Measurements from ENCODE around the gene ZFAND3.
"Not testable (repeated sequence)": the region's sequence is repeated elsewhere in the genome, so short reads cannot be mapped to it uniquely, and the experiment has no call there.

Gene ZFAND3

GRCh38 chr6:37940074-37940847, 120.7 kb downstream of the ZFAND3 start:
- no peak for DNase-seq

DNA sequence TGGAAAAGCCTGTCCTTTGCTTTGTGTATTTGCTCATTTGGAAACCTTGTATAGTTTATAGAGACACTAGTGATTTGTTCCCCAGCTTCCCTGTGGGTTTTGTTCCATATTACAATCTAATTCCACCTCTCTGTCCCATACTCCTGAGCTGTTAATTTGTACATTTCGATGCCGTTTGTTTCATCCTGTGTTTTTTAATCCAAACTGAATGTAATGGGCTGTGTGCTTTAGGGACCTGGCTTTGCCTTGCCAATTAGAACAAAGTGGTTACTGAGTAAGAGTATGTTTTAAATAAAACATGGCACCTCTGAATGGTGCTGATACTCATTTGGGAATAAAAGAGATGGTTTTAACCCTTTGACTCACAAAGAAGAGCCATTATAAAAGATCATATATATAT, 122.3 kb downstream of the ZFAND3 start:
- DNase-seq = no peak

DNA sequence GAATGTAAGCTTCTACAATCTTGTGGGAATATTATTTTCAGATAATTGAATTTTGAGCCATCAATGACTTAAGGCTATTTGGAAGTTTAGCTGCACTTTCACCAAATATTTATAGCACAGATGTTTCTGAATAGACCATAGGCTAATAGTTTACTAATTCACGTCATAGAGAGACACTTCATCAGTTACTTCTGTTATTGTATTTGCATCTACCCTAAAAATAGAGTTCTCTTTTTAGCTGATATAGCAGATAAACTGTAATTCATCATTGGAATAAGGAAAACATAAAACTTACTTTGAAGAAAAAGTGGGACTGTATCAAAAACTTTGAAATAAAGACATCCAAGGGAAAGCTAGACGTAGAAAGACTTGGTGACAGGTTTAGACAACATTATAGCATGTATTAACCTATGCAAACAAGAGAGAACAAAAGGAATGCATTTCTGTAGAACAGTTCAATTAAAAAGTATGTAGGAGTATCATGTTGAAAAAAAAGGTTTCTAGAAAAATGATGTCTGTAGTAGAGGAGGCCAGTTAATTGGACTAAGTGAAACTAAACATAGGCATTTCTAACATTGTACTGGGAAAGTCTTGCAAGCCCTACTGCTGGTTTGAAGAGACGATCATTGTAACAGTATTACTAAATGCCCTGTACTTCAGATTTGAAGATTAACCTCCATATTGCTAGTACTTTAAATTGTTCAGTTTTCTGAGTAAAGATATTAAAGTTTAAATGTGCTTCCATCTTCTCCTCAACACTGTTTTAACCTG, 123.3 kb downstream of the ZFAND3 start:
- DNase-seq = no peak

DNA sequence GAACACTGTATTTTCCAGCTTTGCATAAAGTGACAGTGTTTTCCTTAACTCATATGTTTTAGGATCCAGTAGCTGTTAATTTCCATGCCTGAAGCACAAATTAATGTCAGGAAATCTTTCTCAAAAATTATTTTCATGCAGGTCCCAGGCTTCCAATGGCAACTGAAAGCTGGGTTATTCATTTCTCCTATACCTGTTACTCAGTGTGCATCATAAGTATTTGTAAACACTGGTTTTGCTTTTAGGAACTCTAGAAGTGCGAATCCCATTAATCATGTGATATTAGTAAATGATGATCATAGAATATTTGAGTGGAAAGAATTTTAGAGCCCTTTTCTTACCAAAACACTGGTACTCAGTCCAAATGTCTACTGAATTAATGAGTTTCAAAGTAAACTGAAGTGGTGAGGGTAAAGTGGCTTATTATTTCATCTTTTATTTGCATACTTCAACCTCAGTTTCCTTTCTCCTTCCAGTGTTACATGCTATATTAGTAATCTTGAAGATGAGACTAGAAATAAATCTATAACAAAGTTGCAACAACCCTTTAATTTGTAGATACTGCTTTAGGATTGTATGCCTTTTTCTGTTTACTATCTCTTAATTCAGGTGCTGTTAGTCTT, 124.0 kb downstream of the ZFAND3 start:
- no peak for DNase-seq

DNA sequence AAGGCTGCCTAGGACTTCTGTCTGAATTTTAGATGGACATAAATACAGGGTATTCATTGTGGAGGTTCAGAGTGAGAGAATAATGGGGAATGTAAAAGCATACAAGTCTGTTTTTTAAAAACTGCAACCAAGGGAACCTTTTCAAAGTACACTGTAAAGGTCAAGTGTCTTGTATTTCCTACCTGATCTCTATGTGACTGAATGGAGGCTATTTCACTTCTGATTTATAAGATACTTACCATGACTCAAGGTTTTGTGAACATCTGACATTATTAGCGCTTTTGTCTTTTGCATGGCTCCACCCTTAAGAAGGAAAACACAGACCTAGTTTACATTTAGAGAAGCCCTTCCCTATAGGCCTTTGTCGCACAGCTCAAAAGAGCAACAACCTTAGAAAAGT, 126.5 kb downstream of the ZFAND3 start:
- DNase-seq = no peak

GRCh38 chr6:37947468-37947867, 127.9 kb downstream of the ZFAND3 start:
- DNase-seq = no peak

GRCh38 chr6:37948584-37948983, 129.1 kb downstream of the ZFAND3 start:
- not testable (repeated sequence) for DNase-seq

DNA sequence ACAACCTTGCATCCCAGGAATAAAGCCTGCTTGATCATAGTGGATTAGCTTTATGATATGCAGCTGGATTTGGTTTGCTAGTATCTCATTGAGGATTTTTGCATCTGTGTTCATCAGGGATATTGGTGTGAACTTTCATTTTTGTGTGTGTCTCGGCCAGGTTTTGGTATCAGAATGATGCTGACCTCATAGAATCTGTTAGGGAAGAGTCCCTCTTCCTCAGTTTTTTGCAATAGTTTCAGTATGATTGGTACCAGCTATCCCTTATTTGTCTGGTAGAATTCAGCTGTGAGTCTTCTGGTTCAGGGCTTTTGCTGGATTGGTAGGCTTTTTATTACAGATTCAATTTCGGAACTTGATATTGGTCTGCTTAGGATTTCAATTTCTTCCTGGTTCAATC, 132.5 kb downstream of the ZFAND3 start:
- DNase-seq = no peak

DNA sequence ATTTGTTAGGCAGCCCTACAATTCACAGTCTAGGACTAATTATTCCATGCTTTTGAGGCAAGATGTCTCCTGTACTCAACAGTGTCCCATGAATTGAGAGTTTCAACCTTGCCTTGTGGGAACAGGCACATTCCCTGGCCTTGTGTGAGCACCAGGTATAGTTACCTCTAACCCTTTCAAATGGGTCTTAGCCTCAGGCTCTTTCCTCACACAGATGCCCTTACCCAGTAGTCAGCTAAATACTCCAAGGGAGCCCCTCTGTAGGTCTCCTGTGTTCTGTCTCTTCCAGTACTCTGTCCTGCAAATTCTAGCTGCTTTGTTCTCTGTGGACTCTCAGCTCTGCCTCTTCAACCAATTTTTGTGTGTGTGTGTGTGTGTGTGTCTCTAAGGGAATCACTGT, 135.3 kb downstream of the ZFAND3 start:
- no peak for DNase-seq

DNA sequence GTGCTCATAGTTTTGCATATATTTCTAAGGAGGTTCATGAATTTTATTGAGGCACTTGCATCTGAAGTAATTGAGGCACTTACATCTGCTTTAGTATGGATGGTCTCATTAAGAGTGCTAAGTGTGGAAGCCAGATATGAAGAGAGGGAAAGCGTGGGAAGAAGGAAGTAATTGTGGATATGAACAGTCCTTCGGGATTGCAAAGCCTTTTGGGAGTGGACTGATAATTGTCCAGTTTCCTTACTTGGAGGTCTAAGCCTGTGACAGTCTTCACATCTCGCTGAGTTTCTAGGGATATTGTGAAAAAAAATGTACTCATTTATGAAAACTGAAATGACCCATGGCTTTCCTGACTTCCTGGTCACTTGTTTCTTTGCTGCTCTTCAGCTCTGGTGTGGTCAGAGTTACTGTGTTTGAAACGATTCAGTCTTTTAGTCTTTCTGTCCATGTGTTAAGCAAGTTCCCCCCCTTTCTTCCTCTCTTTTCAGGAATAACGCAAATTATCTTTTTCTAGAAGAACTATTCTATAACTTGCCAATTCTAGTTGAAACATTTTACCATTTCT, 137.3 kb downstream of the ZFAND3 start:
- DNase-seq = no peak

DNA sequence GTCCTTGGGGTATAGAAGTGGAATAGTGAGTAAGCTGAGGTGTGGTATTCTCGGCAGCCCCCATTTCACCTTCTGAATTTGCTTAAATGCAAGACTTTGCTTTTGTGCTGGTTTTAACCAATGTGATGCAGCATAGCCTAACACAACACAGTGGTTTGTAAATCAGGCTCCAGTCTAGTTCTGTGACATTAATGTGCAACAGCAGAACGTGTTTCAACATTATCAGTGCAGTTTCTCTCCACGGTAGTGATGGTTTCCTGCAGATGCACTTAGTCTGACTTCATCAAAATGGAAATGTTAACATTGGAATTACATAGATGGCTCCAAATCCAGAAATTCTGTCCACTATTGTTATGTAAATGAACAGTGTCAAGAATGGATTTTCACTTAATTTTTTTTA, 139.5 kb downstream of the ZFAND3 start:
- DNase-seq = no peak

- DNase-seq = no peak
These were observed 140.8 kb downstream of the ZFAND3 start for GRCh38 chr6:37960139-37960935.

DNA sequence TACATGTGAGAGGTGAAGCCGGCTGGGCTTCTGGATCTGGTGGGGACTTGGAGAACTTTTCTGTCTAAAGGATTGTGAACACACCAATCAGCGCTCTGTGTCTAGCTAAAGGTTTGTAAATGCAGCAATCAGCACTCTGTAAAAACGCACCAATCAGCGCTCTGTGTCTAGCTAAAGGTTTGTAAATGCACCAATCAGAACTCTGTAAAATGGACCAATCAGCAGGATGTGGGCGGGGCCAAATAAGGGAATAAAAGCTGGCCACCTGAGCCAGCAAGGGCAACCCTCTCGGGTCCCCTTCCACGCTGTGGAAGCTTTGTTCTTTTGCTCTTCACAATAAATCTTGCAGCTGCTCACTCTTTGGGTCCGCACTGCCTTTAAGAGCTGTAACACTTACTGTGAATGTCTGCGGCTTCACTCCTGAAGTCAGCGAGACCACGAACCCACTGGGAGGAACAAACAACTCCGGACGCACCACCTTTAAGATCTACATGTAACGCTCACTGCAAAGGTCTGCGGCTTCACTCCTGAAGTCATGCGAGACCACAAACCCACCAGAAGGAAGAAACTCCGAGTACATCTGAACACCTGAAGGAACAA, 143.1 kb downstream of the ZFAND3 start:
- DNase-seq = not testable (repeated sequence)

- no peak for DNase-seq
These were observed 146.6 kb downstream of the ZFAND3 start for GRCh38 chr6:37965964-37966676.

DNA sequence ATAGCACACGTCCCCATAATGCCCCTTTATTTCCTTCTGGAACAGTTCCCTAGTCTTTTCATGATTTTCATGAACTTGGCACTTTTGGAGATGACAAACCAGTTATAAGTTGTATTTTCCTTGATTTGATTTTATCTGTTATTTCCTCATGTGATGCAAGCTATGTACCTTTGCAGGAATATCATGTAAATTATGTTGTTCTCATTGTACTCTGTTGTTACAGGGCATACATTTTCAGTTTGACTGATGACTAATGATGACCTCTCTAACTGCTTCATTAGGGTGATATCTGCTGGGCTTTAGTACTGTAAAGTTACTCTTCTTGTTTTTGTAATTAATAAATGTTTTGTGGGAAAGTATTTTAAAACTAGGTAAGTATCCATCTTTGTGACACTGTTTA, 147.3 kb downstream of the ZFAND3 start:
- DNase-seq = no peak

GRCh38 chr6:37967651-37968050, 148.1 kb downstream of the ZFAND3 start:
- no peak for DNase-seq

- DNase-seq = no peak
These were observed 151.7 kb downstream of the ZFAND3 start for GRCh38 chr6:37971266-37971665.

DNA sequence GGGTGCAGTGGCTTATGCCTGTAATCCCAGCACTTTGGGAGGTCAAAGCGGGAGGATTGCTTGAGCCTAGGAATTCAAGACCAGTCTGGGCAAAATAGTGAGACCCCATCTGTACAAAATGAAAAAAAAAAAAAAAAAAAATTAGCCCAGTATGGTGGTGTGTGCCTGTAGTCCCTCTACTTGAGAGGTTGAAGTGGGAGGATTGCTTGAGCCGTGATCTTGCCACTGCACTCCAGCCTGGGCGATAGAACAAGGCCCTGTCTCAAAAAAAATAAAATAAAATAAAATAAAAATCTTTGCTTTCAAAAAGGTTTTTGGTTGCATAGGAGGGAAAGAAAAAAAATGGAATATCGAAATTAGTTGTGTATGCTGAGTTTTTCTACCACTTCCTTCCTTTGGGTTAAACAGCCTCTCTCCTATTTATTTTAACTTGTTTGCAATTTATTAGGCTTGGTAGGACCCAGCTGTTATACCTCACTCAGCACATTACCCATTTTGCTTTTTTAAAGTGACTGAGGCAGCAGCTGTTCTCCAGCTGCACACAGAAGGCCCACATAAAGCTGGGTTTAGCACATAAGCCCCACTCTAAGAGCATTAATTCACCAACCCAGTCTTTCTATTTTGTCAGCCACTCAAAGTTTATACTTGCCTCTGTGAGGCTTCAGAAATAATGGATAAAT, 152.3 kb downstream of the ZFAND3 start:
- no peak for DNase-seq

- DNase-seq = no peak
These were observed 153.6 kb downstream of the ZFAND3 start for GRCh38 chr6:37972994-37973757.

GRCh38 chr6:37974381-37974780, 154.9 kb downstream of the ZFAND3 start:
- DNase-seq = no peak
